Chondrocyte (in vitro differentiated cells): ENCODE data around the gene PPME1. TPM values are rescaled to one million over a fixed set of nuclear protein-coding genes. Genes with fewer than 3 reads are reported as not detected.

Experiments
- DNase-seq: peaks from one replicate; pipeline ENCODE4 v3.0.0; 2021; ENCODE audit warnings: mixed read lengths, low spot score
- H3K27ac Mint-ChIP-seq: one replicate; pipeline ENCODE4 v1.8.0; 2021; ENCODE audit warnings: mild to moderate bottlenecking, moderate library complexity, mixed read lengths; ENCODE audit not compliant: unreplicated experiment
- H3K27me3 Mint-ChIP-seq: 2 replicates; pipeline ENCODE4 v1.8.0; 2021; ENCODE audit warnings: low read depth, mixed read lengths
- H3K36me3 Mint-ChIP-seq: 2 replicates; pipeline ENCODE4 v1.8.0; 2021; ENCODE audit warnings: low read depth, mixed read lengths
- H3K4me1 Mint-ChIP-seq: 2 replicates; pipeline ENCODE4 v1.8.0; 2021; ENCODE audit warnings: low read depth, mild to moderate bottlenecking, mixed read lengths
- H3K4me3 Mint-ChIP-seq: one replicate; pipeline ENCODE4 v1.8.0; 2021; ENCODE audit warnings: mild to moderate bottlenecking, moderate library complexity, mixed read lengths; ENCODE audit not compliant: unreplicated experiment
- H3K9me3 Mint-ChIP-seq: 2 replicates; pipeline ENCODE4 v1.8.0; 2021; ENCODE audit warnings: low read depth, mixed read lengths
- CTCF ChIP-seq: fragments of 200-600 bp; sonication (generic); IDR thresholded peaks from 2 replicates; pipeline ENCODE4 v1.5.0; 2021; ENCODE audit warnings: antibody characterized with exemption, mild to moderate bottlenecking, moderate library complexity
- total RNA-seq: library from RNA; stranded (reverse); gene quantifications from 3 replicates; pipeline ENCODE4 v1.2.1, GENCODE V29; 2021

PPME1 gene
- total RNA-seq, 1 donor from 2014 or later, result 76.2 TPM

DNA sequence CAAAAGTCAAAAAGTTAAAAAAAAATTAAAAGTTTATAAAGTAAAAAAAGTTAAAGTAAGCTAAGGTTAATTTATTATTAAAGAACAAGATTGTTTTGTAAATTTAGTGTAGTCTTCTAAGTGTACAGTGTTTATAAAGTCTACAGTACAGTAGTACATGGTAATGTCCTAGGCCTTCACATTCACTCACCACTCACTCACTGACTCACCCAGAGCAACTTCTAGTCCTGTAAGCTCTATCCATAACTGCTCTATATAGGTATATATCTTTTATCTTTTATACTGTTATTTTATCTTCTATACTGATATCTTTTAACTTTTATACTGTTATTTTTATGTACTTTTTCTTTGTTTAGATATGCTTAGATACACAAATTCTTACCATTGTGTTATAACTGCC lies 11.4 kb upstream of the PPME1 start:
- Mint-ChIP-seq H3K4me3 (no peak overlapping the region), H3K27me3 (no peaks in the 10 kb centered on the region), H3K4me1 (peaks cover 24% of the 10 kb centered on the region), H3K27ac (no peak overlapping the region), H3K9me3 (no peaks in the 10 kb centered on the region), H3K36me3 (peaks cover 4% of the 10 kb centered on the region)
- no peak for TF ChIP-seq CTCF
- no peak for DNase-seq

DNA sequence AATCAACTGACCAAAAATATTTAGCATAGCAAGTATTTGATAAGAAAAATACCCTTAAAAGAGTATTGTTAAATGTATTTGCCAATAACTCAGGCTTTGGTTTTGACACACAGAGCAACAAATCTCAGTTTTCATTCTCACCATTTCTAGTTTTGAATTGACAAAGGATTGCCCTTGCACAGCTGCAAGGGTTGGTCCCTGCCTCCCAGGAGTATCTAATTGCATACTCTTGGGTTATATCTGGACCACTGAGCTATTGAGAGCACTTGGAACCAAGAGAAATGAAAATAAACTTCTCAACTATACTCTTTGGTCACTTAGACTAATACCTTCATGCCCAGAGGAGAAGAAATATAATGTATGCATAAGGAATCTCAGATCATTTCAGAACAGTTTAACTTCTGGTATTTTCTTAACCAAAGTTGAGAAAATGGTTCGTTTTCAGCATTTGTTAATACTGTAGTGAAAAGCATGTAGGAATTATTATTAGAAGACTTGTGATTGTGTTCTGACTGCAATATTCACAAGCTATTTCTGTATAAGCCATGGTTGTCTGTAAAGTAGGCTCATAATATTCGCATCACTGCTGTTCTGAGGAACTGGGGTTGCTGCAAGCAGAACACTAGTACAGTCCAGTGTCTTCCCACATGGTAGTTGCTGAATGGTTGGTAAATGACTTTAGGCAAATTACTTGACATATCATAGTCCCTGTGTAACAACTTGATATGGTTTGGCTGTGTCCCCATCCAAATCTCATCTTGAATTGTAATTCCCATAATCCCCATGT lies 8.2 kb upstream of the PPME1 start:
- TF ChIP-seq CTCF, result no peak
- Mint-ChIP-seq H3K4me1 (peaks cover 10% of the 10 kb centered on the region), H3K36me3 (peaks cover 6% of the 10 kb centered on the region), H3K4me3 (no peak overlapping the region), H3K27me3 (no peaks in the 10 kb centered on the region), H3K27ac (peak overlapping the region; percentile 41), H3K9me3 (no peaks in the 10 kb centered on the region)
- DNase-seq, result no peak

DNA sequence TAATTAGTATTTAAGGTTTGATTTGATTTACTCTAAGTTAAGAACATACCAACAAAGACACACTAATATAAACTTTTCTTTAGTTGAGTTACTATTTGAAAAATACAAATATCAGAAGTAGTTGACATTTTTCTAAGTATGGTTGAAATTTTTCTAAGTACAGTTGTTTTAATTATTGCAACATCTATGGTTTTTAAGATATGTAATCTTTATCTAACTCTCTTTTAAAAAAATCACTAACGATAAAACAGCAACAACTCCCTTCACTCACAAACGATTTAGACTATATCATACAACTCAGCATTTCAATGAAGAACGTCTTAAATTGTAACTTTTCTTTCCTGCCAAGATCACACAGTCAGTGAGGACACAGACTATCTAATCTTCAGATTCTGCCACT lies 2.3 kb upstream of the PPME1 start:
- Mint-ChIP-seq H3K9me3 (no peaks in the 10 kb centered on the region), H3K36me3 (peaks cover 3% of the 10 kb centered on the region), H3K4me3 (no peak overlapping the region), H3K27ac (no peak overlapping the region), H3K27me3 (no peaks in the 10 kb centered on the region), H3K4me1 (peaks cover 7% of the 10 kb centered on the region)
- DNase-seq, result no peak
- TF ChIP-seq CTCF, result no peak

- H3K9me3 Mint-ChIP-seq, result no peaks in the 10 kb centered on the region
- no peak for TF ChIP-seq CTCF
- no peaks in the 10 kb centered on the region for H3K36me3 Mint-ChIP-seq
- no peak for DNase-seq
- H3K27ac Mint-ChIP-seq, result no peak overlapping the region
- H3K4me3 Mint-ChIP-seq, result no peak overlapping the region
- no peaks in the 10 kb centered on the region for H3K27me3 Mint-ChIP-seq
- peaks cover 16% of the 10 kb centered on the region for H3K4me1 Mint-ChIP-seq
Measured at GRCh38 chr11:74169738-74170458, 1.2 kb upstream of the PPME1 start.

DNA sequence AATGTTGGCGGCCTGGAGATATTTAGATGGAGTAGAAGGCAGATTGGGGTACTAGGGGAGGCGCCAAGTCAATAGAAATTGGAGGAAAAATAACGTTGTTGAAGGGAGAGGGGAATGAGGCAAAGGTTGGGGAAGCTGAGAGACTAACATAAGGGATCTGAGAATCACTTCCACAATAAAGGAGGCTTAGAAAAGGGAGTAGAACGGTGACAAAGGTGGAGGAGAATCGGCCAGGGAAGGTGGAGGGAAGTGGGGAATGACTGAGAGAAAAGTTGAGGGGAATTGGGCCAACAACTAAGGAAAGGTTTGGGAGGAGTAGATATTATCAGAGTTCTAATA lies 510 bp downstream of the PPME1 start:
- DNase-seq, result no peak
- peaks cover 2% of the 10 kb centered on the region for H3K36me3 Mint-ChIP-seq
- no peaks in the 10 kb centered on the region for H3K9me3 Mint-ChIP-seq
- H3K4me1 Mint-ChIP-seq, result peaks cover 16% of the 10 kb centered on the region
- H3K27me3 Mint-ChIP-seq, result no peaks in the 10 kb centered on the region
- H3K4me3 Mint-ChIP-seq, result no peak overlapping the region
- no peak overlapping the region for H3K27ac Mint-ChIP-seq
- no peak for TF ChIP-seq CTCF
